Measurements from ENCODE around the gene DDX23. TPM values are rescaled to one million over a fixed set of nuclear protein-coding genes. Genes with fewer than 3 reads are reported as not detected.
A peak's percentile ranks its signal among the peaks of the same experiment; 100 is the strongest.
"Not testable (repeated sequence)": the region's sequence is repeated elsewhere in the genome, so short reads cannot be mapped to it uniquely, and the experiment has no call there.

The DDX23 gene
- 82.8 and 90.7 TPM in 2 replicates for total RNA-seq (2014; rRNA removed; shearing (Covaris generic))
- 48.9 and 52.6 TPM in 2 replicates for polyA plus RNA-seq (2015; cell fraction: cytosol; rRNA removed)
- 111 and 126 TPM in 2 replicates for polyA plus RNA-seq (2015; cell fraction: nucleus; rRNA removed)

DNA sequence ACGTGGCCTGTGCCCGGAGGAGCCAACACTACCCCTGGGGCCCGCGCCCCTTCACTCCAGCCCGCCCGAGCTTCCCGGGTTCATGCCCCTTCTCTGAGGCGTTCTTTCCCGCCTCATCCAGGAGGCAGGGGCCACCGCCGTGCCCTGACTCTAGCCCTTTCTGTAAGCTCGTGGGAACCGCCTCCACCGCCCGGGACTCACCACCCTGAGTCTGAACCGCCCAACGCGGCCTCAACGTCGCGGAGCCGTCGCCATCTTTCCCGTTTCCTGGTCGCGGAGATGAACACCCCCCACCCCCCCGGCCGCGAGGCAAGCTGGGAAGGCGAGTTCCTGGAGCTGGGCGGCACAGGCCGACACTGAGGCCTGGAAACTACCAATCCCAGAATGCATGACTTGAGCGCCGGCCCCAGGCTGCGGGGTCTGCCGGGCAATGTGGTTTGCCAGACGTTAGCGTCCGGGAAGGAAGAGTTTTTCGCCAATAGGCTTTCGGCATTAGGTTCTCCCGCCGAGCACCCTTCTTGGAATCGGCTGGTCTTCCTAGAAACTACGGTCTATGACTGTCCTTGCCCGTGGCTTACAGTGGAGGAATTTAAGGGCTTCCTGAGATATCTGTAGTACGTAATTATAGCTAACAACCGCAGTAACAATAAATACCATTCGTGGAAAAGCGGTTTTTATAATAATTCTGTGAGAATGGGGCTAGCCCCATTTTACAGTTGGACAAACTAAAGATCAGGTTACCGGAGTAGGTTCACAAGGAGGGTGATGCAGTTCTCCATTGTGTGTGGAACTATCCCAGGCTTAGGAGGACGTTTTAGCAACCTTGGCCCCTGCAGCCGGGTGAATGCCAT lies at the start of gene DDX23:
DDX23 (minus strand) TSS at position 281 of the 851 bp plus-strand sequence. CDS start 6,381 bp downstream, outside the sequence.
- peak; percentile 98 for DNase-seq (ENCODE audit: low read depth)

DNA sequence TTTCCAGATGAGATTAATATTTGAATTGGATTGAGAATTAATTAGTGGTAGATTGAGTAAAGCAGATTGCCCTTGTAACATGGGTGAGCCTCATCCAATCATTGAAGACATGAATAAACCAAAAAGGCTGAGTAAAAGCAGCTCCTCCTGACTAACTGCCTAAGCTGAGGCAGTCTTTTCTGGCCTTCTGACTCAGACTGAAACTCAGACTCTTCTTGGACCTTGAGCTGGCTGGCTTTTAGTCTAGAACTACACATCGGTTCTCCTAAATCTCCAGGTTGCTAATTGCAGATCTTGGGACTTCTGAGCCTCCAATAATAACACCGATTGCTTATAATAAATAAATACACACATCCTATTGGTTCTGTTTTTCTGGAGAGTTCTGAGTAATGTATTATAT lies 49.3 kb upstream of the DDX23 start:
- DNase-seq (ENCODE audit: low read depth) = no peak

DNA sequence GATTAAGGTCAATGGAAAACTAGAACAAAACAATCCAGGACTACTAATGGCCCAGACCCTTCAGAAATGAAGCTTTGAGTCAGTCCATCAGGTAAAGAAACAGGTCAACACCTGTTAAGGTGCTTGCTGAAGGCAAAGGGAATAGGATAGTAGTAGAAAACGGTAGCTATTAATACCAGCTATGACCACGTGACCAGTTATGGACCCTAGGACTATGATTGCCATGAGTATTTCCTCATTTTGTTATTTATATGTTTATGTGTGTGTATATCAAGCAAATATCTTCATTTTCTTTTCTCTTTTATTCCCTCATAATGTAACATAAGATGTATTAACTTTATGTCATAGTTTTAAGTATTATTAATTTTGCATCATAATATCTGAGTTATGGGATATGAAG lies 47.7 kb upstream of the DDX23 start:
- no peak for DNase-seq (ENCODE audit: low read depth)

DNA sequence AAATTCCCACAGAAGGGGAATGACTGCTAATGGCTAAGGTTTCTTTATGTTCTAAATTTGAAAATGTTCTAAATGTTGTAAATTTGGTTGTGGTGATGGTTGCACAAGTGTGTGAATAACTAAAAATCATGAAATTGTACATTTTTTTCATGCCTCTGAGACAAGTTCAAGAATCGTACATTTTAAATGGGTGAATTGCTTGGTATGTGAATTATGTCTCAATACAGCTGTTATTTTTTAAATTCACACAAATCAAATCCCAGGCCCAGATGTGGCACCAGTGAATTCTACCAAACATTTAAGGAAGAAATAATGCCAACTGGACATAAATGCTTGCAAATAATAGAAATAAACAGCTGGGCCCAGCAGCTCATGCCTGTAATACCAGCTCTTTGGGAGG lies 42.3 kb upstream of the DDX23 start:
- no peak for DNase-seq (ENCODE audit: low read depth)

DNA sequence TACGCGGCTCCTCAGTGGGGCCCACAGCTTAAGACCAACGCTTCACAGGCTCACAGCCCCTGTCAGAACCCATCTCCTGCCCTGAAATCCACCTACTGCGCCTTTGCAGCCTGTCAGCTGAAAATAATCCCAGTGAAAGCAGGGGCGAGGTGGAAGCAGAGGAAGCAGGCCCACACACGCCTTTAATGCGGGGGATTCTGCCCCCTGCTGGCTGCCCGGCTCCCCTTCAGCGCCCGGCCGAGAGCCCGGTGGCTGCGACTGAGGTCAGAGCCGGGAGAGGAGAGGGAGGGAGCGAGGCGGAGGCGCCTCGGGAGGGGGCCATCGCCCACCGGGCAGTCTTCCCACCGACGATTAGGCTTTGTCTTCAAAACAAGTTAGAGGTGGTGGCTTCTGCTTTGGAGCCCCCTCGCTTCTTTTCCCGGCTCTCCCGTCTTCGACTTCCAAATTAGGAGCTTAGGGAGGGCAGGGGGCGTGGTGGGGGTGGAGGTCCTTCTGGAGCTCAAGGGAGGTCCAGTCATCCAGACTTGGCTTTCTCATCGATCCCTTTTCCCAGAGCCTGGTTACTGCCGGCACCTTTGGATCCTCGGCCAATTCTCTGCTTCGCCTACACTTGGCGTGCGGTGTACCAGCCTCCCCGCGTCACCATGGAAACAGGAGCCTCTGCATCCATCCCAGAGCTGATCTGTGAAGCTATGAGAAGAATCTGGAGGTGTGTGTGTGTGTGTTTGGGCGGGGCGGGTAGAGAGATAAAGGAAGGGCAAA lies 38.9 kb upstream of the DDX23 start:
- DNase-seq (ENCODE audit: low read depth) = peak; percentile 75

DNA sequence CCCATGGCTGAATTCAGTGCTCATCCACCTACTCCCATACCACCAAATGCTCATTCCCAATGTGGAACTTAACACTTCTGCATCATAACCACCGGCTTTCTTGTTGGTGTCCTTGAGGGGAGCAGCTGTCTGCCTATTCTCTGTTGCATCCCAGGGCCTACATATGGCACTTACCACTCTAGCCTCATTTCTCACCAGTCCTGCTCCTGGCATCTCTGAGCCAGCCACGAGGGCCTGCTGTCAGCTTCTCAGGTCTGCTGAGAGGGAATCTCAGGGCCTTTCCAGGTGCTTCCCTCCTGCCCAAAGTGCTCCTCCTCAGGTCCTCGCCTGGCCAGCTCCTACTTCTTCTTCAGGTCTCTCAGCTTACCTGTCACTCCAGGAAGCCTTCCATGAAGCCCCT lies 37.7 kb upstream of the DDX23 start:
- DNase-seq (ENCODE audit: low read depth) = no peak

DNA sequence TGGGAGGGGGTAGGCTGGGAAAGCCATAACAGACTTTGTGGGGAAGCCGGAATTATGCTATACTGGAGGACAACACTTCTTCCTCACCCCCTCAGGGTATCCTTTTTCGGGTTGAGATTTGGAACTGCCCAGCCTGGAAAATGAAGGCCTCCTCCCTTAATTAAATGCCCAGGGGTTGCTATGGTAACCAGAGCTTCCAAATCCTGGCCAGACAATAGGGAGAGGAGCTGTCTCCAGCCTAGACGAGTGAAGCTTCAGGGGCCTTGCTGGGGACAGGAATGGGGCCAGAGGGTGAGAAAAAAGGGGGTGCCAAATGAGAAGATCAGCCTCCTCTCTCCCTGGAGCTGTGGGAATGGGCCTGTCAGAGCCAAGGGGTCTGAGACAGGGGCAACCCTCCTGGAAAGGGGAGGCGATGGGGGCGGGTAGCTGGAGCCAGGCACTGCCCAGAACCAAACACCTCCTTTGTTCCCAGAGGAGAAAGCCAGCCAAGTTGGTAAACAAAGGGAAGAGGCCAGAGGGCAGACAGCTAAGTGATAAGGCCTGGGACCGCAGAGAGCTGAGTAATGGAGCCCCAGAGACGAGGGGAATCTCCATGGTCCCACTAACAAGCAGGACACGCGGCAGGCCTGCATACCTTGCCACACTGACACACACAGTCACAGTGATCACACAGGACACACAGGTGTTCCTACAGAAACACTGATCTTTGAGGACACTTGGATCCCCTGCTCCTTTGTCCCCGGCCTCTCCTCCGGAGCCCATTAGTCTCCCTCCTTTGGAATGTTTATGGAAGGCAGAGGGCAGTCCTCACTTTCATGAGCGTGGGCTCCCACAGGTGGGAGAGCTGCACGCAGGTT lies 31.6 kb upstream of the DDX23 start:
- no peak for DNase-seq (ENCODE audit: low read depth)

DNA sequence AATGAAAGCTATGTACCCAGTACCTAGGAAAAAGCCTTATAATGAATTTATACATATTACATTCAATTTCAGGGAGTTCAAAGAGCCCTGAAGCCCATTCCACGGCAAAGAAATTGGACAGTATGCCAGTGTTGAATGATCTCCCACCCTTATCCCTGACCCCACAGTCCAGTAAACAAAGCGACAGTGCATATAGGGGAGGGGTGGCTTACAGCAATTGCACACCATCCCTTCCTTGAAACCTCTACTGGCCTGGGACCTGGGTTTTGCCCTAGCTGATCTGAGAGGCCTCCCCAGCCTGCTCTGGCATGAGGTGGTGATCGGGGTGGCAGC lies 31.0 kb upstream of the DDX23 start:
- no peak for DNase-seq (ENCODE audit: low read depth)

DNA sequence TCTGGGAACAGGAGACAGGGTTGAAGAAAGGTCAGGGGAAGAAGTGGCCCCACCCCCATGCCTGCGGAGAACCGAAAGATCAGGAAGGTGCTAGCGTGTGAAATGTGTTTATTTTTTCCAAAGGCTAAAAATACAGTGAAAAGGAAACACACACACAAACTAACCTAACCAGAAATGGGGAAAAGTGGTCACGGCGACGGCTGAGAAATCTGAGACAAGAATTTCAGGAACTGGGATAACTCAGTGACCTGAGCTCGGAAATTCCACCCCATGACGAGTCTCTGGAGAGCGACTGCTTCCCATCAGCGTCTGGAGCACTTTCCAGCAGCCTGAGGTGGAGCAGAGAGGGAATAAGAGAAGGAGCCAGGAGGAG lies 30.3 kb upstream of the DDX23 start:
- DNase-seq (ENCODE audit: low read depth) = no peak

DNA sequence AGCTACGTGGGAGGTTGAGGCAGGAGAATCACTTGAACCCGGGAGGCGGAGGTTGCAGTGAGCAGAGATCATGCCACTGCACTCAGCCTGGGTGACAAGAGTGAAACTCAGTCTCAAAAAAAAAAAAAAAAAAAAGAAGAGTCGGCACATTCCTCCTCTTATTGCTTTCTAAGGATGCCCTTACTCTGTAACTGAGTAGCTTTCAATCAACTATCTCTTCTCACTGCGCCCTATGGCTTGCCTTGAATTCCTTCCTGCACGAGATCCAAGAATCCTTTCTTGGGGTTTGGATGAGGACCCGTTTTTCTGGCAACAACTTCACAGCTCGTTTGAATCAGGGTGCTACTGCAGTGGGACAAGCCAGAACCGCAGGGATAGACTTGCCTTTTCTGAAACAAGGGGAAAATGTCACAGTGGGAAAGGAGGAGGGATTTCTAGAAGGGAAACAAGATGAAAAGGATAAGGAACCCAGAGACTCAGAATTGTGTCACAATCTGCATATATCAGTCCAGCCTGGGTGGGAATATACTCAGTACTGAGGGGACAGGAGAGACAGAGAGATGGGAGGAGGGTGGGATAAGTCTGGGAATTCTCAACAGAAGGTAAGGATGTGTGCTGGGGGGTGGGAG lies 29.8 kb upstream of the DDX23 start:
- DNase-seq (ENCODE audit: low read depth) = no peak

DNA sequence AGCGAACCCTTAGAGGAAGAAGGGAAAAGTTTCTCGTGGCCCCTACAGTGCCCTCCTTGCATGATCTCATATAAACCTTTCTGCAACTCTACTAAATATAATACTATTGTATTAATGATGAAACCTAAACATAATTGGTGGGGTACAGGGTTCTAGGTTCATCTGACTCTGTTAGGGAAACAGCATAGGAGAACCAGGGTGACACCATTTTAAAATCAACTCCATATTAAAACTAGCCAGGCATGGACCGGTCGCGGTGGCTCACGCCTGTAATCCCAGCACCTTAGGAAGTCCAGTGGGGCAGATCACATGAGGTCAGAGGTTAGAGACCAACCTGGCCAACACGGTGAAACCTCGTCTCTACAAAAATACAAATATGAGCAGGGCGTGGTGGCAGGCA lies 28.7 kb upstream of the DDX23 start:
- no peak for DNase-seq (ENCODE audit: low read depth)

DNA sequence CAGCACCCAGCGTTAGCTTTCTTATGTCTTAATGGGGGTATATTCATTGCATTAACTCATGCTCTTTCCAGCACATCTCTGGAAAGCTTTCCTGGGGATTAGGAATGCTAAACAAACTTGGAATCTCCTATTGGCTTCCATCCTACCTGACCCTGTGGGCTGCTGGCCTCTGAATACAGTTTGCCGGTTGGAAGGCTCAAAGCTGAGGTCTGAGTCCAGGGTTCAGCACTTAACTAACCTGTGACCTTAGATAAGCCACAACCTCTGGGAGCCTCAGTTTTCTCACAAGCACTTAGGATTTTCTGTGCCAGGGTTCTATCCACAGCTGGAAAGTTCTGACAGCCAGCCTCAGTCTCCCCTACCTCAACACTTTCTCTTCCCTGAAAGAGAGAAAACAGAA lies 26.6 kb upstream of the DDX23 start:
- DNase-seq (ENCODE audit: low read depth) = no peak

DNA sequence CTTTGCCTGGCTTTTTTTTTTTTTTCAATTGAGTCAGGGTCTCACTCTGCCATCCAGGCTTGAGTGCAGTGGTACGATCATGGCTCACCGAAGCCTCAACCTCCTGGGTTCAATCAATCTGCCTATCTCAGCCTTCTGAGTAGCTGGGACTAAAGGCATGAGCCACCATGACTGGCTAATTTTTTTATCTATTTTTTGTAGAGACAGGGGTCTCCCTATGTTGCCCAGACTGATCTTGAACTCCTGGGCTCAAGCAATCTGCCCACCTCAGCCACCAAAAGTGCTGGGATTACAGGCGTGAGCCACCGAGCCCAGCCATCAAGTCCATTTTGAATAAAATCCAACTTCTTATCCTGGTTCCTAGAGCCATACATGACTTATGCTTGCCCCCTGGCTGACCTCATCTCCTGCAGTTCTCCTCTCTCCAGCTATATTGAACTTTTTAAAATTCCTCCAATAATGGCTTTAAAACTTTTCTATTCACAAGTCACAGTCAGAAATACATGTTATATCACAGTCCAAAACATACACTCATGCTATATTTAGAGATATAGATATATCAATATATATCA lies 24.1 kb upstream of the DDX23 start:
- DNase-seq (ENCODE audit: low read depth) = no peak

DNA sequence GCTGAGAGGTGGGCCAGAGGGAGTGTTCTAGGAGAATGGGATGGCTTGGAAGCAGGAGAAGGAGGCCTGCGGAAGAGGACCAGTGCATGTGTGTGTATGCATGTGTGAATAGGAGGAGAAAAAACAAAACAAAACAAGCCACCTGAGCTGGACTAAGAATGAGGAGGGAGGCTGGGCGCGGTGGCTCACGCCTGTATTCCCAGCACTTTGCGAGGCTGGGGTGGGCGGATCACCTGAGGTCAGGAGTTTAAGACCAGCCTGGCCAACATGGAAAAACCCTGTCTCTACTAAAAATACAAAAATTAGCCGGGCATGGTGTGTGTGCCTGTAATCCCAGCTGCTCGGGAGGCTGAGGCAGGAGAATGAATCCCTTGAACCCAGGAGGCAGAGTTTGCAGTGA lies 21.6 kb upstream of the DDX23 start:
- DNase-seq (ENCODE audit: low read depth) = not testable (repeated sequence)

DNA sequence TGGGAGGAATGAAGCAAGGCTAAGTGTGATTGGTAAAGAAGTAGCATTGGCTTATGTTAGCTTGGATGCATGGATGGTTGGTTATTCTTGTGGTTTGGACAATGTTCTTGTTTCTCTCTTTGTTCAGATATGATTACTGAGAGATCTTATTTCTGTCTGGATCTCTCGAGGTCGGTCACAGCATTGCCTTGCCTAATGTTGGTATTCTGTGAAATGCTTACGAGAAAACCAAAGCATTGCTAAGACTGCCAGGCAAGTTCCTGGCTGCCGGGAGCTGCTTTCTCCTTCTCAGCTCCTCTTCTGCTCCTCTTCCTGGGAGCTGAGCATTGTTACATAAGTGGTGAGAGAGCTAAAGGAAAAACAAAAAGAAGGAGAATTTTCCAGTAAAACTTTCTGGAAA lies 21.1 kb upstream of the DDX23 start:
- no peak for DNase-seq (ENCODE audit: low read depth)

DNA sequence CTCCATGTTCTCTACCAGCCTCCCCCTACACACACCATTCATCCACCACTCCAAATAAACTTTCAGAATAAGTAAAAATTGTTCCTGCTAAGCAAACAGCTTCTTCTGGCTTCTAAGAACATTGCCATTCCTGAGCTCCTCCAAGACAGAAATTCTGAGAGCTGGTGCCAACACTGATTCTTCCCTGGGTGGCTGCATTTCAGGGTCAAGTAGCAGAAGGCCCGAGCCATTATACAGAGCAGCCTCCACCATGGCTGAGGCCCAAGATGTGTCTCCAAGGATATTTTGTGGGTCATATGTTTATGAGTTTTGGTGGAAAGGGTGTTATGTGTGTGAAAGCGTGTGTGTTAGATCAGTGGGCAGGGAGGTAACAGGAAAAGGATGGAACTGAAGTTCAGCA lies 17.2 kb upstream of the DDX23 start:
- no peak for DNase-seq (ENCODE audit: low read depth)

DNA sequence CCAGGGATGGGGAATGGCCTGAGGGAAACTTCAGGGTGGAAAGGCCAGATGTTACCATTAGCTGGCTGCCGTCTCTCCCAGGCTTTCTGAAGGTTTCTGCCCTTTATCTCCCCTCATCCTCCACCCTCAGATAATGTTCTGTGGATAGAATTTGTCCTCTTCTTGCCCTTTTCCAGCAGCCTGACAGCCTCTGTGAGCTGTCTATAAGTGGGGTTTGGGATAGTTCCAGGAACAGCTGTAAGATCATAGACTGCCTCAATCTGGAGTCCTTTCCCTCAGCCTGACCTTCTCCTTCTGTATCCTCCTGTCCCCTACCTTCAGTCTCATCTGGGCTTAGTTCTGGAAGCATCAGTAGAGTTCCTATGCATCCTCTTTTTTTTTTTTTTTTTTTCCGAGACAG lies 16.5 kb upstream of the DDX23 start:
- no peak for DNase-seq (ENCODE audit: low read depth)

DNA sequence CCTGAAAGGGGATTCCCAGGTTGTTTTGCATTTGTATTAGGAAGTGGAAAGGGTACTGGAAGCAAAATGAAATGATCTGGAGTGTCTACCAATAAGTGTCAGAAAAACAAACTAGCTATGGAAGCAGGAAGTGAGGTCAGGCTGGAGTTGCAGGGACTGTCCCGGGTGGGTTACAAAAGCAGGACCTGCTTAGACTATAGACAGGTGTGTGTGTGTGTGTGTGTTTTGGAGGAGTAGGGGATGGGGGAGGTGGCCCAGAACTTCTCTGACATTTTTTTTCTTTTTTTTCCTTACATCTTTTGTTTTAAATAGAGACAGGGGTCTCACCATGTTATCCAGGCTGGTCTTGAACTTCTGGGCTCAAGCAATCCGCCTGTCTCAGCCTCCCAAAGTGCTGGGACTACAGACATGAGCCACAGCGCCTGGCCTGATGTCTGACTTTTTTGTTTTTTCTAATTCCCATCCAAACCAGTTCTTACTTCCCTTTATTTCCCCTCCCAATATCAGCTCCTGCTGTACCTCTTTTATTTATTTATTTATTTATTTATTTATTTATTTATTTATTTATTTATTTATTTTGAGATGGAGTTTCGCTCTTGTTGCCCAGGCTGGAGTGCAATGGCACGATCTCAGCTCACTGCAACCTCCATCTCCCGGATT lies 14.2 kb upstream of the DDX23 start:
- DNase-seq (ENCODE audit: low read depth) = no peak

DNA sequence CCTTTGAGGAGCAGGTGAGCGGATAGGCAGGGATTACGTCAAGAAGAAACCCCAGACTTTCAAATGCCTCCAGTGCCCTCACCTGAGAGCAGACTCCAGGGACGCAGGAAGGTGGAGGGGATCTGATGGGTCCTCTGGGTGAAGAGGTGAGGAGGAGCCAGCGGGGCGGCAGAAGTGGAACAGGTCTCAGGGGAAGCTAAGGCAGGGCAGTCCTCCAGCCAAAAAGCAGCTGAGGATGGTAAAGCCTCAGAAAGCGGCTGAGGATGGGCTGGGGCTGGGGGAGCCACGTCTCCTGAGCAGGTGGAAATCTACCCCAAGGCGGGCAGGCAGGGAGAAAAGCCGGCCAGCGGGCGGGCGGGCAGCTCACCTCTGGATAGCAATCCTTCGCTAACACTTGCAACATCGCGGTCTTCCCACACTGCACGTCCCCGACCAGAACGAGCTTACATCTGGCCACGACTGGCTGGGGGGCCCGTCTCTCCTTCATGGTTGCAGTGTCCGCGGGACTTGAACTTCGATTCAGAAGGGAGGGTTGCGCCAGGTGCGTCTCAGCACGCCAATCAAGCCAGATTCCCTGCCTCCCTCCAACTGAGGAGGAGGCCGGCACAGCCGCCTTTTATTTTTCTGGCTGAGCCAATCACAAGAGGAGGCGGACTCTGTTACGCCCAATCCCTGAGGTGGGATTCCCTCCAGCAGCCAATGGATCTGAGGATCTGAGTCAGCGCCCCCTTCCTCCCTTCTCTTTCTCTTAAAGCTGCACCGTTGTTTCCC lies 13.5 kb upstream of the DDX23 start, which contains the start of gene RND1:
RND1 (minus strand) TSS at position 590 of the 771 bp plus-strand sequence; CDS start at position 487, 103 bp downstream.
- peak; percentile 90 for DNase-seq (ENCODE audit: low read depth)
